NCI-H2196 treated with DMSO at 0.1 percent for 48 hours (cell line): Measurements from ENCODE around the gene CXCL12.

Source experiments
- DNase-seq: peaks from one replicate; lab custom pipeline; 2025; ENCODE audit not compliant: unreplicated experiment; lab: John Stamatoyannopoulos, UW

Gene CXCL12

DNA sequence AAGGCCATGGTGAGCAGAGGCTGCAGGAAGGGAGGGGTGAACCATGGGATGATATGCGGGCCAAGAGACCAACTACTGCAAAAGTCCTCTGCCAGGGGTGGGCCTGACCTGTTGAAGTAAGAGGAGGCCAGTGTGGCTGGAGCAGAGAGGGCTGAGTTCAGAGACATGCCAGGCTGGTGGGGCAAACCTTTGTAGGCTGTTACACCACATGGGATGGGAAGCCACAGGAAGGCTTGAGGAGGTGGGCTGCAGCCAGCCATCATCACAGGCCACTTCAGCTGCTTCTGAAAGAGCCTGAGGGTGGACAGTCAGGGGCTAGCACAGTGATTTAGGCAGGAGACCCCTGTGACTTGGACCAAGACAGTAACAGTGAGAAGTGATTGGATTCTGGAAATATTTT lies 20.3 kb downstream of the CXCL12 start:
- no peak for DNase-seq

DNA sequence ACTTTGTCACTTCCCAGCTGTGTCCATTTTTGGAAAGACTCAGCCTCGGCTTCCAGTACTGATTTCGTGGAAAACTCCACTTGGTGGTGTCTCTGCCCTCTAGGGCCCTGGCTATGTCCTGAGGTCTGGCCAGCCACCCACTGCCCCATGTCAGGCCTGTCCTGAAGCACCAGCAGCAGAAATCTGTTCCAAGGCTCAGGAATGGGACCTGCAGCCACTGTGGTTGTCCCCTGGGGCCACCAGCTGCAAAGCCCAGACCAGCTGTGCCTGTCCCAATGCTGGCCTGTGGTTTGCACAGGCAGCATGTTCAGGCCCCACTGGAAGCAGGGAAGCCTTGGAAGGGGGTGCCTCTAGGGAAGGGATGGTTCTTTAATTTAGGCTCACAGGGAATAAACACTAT lies 21.2 kb downstream of the CXCL12 start:
- no peak for DNase-seq

DNA sequence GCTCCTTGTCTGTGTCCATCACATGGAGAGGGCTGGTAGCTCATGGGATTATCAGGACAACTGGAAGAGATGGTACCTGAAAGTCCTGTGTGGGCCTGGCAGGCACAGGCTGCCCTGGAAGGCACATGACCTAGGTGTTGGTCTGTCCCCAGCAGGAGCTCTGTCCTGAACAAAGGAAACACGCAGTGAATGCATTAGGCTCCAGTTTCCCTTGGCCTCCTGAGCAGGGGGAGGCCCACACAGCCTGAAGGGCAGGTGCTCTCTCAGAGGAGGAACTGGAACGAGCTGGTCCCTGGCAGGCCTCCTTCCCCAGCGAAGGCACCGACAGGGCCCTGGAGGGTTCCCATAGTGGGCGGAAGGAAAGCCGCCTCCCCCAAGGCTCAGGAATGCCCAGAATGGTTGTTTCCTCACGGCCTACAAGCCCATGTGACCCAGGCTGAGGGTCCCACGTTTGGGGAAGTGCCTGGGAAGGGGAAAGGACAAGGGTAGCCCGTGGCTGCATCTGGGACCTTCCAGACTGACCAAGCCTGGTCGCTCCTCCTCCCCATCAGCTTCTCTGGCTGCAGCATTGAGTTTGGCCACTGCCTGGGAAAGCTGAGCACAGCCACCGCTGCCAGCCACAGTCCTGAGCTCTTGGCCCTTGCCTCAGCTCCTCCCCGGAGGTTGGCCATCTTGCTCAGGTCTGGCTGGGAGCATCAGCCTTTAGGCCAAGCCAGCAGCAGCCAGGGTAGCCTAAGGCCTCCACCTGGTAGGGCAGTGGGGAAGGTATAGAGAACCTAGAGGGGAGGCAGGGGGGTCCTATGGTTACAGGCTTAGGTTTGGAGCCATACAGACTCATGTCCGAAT lies 21.8 kb downstream of the CXCL12 start:
- no peak for DNase-seq

DNA sequence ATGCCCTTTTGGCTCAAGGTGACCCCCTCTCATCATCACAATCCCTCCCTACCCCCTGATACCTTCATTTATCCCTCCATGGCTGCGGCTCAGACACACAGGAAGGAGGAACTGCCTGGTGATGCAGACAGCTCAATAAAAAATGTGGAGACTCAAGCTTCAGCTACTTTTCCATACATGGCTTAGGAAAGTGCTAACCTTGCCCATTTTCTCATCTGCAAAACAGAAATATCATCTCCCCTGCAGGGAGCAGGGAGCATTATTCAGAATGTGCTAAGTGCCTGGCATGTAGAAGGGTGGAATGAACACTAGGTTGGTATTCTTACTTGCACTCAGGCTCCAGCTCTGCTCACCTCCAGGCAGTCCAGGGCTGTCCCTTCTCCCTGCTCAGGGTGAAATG lies 23.8 kb downstream of the CXCL12 start:
- DNase-seq = no peak

DNA sequence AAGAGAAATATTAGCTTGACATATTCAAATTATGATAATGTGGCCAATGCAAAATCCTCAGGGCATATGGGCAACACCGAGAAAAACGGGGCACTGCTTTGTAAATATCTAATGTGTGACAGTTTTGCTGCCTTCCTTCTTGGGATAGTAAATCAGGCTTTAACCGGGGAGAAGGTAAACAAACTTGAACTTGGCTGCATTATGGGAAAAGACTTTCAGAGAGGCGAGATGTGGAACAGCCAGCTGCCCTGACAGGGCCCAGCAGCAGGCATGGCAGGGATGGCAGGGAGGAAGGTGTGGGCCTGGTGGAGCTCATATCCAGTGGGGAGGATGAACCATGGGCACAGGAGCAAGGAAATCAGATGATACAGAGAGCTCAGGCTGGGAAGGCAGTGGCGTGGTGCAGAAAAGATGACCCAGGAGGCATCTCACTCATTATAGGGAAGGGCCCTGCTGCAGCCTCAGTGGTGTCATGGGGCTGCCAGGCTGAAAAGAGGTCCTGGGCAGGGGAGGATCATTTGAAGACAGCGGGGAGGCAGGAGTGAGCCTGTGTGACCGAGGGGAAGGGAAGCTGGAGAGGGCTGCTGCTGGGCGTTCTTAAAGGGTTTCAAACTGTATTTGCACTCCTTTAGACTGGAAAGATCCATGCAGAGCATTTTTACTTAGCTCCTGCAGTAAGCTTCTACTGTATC lies 26.7 kb downstream of the CXCL12 start:
- DNase-seq = no peak

DNA sequence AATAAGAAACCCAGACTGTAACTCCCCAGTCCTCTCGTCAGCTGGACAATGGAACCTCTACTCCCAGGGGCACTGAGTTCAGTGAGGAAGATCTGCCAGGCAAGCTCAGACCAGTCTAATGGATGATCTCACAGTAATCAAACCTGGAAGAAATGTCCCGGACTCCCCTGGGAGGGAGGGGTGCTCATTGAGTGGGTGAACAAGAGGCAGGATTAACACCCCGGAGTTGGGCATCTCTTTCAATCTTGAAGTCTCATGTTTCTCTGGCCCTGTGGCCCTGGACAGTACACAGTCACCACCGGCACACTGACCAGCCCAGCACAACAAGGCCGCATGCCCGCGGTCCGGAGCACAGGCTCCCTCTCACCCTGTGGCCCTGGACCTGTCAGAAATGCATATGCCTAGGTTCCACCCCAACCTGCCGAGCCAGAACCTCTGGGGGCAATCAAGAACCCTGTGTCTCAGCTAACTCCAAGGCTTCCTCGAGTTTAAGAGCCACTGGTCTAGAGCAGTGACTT lies 27.8 kb downstream of the CXCL12 start:
- no peak for DNase-seq

DNA sequence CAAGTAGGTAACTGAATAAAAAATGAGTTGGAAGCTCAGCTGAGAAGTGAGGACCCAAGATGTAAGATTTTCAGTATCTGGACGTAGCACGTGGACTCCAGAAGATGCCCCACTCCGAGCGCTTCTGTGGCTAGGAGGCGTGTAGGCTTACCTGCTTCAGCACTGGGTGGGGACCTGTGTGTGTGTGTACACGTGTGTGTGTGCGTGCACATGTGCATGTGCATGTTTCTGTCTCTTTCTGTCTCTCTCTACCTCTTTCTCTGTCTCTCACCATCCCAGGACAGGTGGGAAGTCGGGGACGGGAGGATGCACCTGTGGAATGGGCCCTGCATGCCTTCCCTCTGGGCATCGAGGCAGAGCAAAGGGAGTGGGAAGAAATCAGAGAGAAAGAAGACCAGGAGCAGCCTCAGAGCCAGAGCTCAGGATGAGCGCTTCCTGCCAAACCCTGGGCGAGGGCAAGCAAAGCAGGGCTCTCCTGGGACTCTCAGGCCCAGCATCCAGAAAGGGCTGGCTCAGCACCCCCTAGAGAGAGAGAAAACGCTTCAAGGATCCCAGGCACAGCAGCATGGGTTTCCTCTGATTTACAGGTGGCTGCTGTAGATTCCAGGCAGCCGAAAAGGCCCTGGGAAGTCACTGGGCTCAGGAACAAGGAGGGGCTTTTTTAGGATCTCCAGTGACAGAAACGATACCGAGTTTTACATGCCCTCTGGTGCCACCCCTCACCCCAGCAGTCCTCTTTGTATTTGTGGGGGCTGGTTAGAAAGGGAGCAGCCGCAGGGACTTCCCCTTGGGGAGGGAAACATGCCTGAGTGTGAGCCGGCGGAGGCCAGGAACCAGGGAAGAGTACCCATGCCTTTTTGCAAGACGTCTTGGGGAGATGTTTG lies 28.5 kb downstream of the CXCL12 start:
- no peak for DNase-seq

DNA sequence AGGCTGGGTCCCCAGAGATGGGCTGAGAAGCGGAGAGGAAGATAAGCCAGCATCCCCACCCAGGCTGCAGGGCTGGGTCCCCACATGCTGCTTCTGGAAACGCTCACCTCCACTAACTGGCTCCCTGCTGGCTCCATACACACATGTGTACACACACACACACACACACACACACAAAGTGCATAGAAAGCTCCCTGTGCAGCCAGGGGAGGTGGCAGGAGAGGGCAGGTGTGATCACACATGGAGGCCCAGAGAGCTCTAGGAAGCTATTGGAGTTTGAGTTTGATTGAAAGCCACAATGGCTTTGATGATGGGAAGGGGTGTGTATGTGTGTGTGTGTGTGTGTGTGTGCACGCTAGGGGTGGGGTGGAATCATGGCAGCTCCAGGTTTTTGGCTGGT lies 29.3 kb downstream of the CXCL12 start:
- no peak for DNase-seq

DNA sequence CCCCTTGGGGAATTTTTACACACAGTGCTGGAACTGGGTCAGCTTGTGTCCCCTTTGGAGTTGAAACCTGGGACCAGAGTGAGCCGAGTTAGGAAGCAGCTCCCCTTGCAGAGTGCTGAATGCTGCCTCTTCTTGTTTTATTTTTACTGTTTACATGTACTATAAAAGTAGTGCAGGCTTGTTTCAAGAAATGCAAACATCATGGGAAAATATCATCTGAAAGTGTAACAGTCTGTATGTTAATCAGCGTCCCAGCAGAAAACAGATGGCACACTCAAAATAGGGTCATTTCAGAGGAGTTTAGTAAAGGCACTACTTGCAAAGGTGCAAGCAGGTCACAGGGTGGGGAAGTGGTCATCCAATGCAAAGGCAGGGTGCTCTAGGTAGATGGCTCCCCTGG lies 30.1 kb downstream of the CXCL12 start:
- DNase-seq = no peak

DNA sequence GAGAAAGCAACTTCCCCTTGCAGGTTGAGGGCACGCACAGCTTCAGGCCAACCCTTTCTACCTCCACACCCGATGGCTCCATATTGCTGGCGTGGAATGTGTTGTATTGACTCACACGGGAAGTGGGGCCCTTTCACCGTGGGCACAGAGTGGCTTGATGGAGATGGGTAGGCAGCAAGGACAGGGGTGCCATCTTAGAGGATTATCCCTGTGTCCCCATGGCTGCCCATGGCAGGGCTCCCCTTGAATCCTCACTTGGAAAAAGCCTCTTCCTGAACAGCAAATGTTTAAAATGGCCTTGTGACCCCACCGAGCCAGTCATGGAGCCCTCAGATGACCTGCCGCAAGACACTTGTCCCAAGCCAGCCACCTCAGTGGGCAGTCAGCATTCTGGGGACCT lies 31.2 kb downstream of the CXCL12 start:
- DNase-seq = no peak

DNA sequence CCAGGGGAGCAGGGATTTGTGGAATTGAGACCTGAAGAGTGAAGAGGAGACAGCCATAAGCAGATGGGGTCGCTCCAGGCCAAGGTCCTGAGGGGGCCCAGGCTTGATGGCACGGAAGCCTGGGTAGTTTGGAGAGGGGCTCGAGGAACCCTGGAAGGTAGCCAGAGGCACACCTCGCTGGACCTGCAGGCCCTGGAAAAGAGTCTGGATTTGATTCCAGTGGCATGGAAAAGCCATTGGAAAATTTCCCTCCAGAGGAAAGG lies 31.8 kb downstream of the CXCL12 start:
- DNase-seq = no peak

DNA sequence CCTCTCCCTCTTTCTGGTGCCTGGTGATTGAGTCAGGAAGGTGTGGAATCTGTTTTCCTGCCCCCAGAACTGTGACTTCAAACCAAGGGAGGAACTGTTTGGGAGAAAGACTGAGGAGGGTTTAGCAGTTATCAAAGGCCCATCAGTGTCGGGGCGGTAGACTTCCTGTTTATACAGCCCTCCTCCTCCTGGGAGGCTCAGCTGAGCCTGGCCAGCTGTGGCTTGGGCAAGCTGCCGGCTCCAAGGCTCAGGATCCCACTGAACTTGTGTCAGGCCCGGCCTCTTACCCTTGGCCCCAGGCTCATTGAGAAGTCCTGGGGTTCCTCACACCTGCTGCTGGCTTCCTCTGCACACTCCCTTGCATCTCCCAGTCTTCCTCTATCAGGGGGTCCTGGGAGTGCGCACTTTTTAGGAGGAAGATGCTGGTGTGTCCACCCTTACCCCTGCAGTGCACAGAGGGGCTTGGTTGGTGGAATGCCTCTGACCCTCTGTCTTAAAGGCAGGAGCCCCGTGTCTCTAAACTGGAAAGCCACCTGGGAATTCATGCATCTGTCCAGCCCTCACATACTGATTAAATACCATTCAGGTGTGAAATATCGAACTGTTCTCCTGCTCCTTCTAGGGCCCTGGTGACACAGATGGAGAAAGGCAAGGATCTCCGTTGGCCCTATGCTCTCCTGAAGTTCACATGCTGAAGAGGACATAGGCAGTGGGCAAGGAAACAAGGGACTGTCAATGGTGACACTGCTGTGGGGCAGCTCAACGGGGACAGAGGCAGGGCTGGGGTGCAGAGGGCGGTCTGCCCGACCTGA lies 32.4 kb downstream of the CXCL12 start:
- no peak for DNase-seq

DNA sequence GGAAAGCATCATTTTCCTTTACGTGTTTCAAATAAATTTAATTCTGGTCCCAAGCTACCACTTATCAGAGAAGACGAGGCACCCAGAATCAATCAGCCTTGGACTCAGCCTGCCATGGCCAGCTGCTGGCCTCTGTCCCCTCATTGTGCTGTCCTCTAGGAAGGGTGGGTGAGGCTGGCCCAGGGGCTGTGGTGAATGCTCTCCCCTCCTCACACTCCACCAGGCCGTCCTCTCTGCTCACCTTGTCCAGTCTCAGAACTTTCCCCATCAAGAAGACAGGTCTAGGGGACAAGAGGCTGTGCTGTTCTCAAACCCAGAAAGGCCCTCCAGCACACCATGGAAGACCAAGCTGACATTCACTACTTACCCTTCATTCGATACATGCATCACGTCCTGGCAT lies 36.4 kb downstream of the CXCL12 start:
- no peak for DNase-seq

DNA sequence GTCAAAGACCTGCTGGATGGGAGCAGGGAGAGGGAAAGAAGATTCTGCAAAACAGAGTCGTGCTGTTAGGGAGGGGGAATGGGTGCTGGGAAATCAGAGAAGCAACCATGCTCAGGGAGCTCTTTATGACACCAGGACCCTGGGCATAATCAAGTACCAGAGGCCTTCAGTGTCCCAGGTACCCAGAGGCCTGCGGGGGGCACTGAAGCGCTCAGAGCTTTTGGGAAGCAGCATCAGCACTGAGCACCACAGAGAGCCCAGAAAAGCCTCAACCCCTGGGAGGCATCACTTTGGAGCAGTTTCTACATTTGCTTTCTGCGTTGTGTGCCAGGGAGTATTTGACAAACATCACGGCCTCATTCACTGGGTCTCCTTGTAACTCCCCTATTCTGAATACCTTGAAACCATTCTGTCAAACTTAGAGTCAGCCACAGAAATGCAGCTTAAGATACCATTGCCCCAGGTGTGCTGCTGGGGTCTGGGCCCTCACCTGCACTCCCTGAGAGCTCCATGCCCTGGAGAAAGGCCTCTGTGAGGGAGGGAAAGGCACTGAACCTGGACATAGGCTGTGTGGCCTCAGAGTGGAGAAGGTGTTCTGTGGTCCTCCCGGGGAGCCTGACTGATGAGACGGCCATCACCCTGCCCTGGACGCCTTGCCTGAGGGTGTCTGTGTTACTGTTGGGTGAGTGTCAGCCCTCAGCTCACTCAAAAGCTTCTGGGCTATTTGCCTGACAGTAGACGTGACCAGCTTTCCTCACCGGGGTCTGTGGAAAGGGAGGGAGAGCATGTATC lies 37.1 kb downstream of the CXCL12 start:
- no peak for DNase-seq

DNA sequence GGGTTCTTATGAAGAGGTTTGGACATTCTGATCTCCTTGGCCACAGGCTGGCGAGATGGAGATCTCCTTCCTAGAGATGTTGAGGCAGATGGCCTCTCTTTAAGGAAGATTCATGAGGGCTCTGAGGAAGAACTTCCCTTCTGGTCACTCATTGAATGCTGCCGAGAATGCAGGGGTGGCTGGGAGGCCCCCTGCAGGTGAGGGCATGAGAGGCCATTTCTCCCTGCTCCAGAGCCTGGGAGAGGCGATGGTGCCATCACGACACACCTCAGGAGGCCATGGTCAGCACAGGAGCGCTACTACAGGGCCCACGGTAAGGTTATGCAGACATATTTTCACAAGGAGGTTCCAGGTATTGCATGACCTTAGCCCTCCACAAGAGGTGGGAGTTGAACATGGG lies 40.2 kb downstream of the CXCL12 start:
- no peak for DNase-seq

DNA sequence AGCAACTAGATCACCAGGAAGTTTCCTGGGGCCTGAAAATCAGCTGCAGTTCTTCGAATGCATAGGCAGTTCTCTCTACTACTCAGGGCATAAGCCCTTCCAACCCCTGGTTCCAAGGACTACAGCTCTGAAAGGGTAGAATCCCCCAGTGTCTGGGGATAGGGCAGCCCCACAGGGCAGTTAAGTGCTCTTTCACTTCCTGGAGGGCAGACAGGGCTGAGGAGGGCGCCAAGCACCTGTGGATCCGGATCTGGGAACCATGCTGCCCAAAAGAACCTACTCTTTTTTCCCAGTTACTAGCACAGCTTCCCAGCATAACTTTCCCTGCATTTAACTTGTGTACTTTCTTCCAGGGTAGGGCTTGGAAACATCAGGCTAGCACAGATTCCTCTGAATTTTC lies 41.1 kb downstream of the CXCL12 start:
- no peak for DNase-seq

DNA sequence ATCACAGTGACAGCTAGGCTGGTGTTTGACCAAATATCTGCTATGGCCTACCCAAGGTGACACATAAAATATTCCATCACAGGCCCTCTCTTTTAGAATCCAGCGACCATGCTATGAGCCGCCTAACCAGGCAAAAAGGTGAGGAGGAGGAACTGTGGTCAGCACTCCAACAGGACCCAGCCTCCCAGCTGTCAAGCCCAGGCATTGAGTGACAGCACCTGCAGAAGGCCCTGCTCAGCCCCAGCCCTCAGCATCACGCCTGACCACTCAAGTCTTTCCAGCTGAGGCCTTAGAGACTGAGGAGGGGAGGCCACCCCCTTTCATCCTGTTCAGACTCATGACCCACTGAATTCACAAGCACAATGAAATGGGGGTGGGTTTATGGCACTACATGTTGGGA lies 43.0 kb downstream of the CXCL12 start:
- no peak for DNase-seq

DNA sequence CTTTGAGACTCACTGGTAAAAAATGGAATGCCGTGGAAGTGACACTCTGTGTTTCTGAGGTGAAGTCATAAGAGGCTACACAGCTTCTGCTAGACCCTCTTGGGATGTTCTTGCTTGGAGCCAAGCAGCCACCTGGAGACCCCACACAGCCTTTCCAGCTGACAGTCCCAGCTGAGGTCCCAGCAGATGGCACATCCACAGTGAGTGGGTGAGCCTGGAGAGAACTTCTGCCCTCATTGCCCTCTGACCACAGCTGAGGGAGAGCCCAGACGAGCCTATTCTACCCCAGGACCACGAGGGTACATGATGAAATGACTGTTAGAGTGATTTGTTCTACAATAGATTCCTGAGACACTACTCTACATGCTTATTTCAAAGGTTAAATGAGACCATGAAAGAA lies 44.3 kb downstream of the CXCL12 start:
- DNase-seq = no peak

DNA sequence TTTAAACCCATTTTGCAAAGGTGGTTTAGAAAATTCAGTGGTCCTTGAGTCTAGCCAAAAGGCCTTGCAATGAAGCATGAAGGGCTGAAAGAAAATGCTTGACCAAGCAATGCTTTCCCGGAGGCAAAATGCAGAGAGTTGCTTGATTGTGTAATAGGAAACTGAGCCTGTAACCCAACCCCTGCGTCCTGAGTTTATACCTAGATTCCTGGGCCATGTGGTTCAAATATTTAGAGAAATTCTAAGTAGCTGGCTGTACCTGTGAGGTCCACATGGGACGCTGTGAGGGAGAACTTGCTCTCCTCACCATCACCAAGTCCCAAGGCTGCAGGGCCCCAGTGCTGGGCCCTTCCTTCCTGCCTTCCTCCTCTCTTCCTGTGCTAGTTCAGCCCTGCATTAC lies 45.7 kb downstream of the CXCL12 start:
- DNase-seq = no peak

DNA sequence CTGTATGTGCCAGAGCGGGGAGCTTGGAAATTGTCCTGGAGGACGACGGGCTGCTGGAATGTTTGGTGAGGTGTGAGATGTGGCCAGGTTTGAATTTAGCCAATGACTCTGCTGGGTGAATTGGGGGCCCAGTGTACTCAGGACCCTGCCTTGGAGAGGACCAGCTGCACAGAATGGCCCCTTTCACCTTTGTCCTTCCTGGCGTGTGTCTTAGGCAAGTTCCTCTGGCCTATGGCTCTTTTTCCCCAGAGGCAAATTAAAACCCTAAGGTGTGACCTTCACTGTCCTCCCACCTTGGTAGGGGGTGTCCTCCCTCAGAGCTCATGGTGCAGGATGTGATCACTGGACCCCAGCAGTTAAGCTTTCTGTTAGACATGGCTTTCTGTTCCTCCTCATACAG lies 47.8 kb downstream of the CXCL12 start:
- DNase-seq = no peak
